Muscle layer of colon (tissue), 2 donors: ENCODE measurements around the gene OR10G3.
"Not testable (repeated sequence)": the region's sequence is repeated elsewhere in the genome, so short reads cannot be mapped to it uniquely, and the experiment has no call there.

Source experiments
- H3K27ac ChIP-seq: one replicate; pipeline ENCODE4 v1.7.0; 2013; ENCODE audit warnings: low read depth, mild to moderate bottlenecking, low read length, moderate library complexity
- H3K27me3 ChIP-seq, 2 donors: one replicate each; pipeline ENCODE4 v1.7.0; 2013; ENCODE audit warnings: low read length in 2 of 2, mild to moderate bottlenecking in 2 of 2; ENCODE audit not compliant: insufficient read depth in 2 of 2, control insufficient read depth in 1 of 2
- H3K36me3 ChIP-seq: one replicate; pipeline ENCODE4 v1.7.0; 2013; ENCODE audit warnings: mild to moderate bottlenecking, low read length; ENCODE audit not compliant: insufficient read depth
- H3K4me1 ChIP-seq: one replicate; pipeline ENCODE4 v1.7.0; 2013; ENCODE audit warnings: mild to moderate bottlenecking, low read length; ENCODE audit not compliant: insufficient read depth
- H3K4me3 ChIP-seq, 2 donors: one replicate each; pipeline ENCODE4 v1.7.0; 2013; ENCODE audit warnings: low read length in 2 of 2, low read depth in 1 of 2, mild to moderate bottlenecking in 1 of 2, moderate library complexity in 1 of 2
- H3K9ac ChIP-seq: one replicate; pipeline ENCODE4 v1.7.0; 2013; ENCODE audit warnings: low read length
- H3K9me3 ChIP-seq: one replicate; pipeline ENCODE4 v1.7.0; 2013; ENCODE audit warnings: mild to moderate bottlenecking, low read length
- donor health status: abdominal sarcoma.
- donor health status: Adenocarcinoma of cecum.

Gene OR10G3

GRCh38 chr14:21556378-21557083 lies 23.3 kb downstream of the OR10G3 start:
- Histone ChIP-seq H3K4me3 (peak overlapping the region in 1 of 2 donors; percentile 40), H3K9ac (no peak overlapping the region), H3K27me3 (no peaks in the 10 kb centered on the region), H3K27ac (peak overlapping the region; percentile 62), H3K36me3 (no peaks in the 10 kb centered on the region), H3K9me3 (no peaks in the 10 kb centered on the region), H3K4me1 (peaks cover 6% of the 10 kb centered on the region)

DNA sequence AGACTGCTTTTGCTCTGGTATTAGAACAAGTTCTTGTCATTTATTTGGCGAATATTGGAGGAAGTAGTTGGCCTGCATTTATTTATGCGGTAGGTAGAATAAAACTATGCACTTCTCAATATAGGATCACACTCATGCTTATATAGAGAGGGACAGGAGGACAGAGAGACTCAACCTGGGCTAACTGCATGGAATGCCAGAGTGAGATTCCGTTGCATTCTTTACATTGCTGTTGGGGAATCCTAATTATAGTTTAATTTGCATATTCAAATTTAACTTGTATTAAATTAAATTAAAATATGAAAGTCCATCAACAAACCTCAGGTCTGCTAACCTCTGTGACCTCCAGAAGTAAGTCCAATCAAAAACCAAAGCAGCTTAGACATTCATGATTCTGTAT lies 26.6 kb downstream of the OR10G3 start:
- Histone ChIP-seq H3K27me3 (no peaks in the 10 kb centered on the region), H3K36me3 (no peaks in the 10 kb centered on the region), H3K27ac (no peak overlapping the region), H3K9me3 (no peaks in the 10 kb centered on the region), H3K4me3 (no peak overlapping the region), H3K9ac (no peak overlapping the region), H3K4me1 (peaks cover 6% of the 10 kb centered on the region)

DNA sequence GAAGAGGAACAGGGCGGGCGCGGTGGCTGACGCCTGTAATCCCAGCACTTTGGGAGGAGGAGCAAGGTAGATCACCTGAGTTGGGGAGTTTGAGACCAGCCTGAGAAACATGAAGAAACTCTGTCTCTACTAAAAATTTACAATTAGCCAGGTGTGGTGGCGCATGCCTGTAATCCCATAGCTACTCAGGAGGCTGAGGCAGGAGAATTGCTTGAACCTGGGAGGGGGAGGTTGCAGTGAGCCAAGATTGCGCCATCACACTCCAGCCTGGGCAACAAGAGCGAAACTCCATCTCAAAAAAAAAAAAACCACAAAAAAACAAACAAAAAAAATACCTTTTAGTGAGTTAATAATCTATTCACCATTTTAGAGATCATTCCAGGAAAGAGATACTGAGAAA lies 35.3 kb downstream of the OR10G3 start:
- H3K4me1 ChIP-seq, H3K27me3 ChIP-seq, H3K27ac ChIP-seq, H3K4me3 ChIP-seq, H3K9me3 ChIP-seq, H3K9ac ChIP-seq, H3K36me3 ChIP-seq: not testable (repeated sequence)

DNA sequence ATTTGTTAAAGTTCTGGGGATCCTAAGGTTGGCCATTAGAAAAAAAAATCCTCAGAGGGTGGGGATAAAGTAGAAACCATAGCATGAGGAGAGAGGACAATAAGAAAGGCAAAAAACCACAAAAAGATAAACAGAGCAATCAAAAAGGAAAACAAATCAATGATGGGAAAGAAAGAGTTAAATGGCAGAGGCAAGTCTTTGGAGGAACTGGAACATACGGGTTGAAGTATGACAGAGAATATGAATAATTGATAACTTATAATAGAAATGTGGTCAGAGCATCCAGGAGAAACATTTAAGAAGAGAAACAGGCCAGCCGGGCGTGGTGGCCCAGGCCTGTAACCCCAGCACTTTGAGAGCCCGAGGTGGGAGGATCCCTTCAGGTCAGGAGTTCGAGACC lies 35.9 kb downstream of the OR10G3 start:
- Histone ChIP-seq H3K4me3 (no peak overlapping the region), H3K36me3 (no peaks in the 10 kb centered on the region), H3K9ac (no peak overlapping the region), H3K27ac (no peak overlapping the region), H3K9me3 (no peaks in the 10 kb centered on the region), H3K4me1 (no peaks in the 10 kb centered on the region), H3K27me3 (no peaks in the 10 kb centered on the region)

GRCh38 chr14:21543521-21543960 lies 36.3 kb downstream of the OR10G3 start:
- Histone ChIP-seq H3K9ac (no peak overlapping the region), H3K4me3 (no peak overlapping the region), H3K27ac (no peak overlapping the region), H3K9me3 (no peaks in the 10 kb centered on the region), H3K4me1 (no peaks in the 10 kb centered on the region), H3K36me3 (no peaks in the 10 kb centered on the region), H3K27me3 (no peaks in the 10 kb centered on the region)

GRCh38 chr14:21541413-21542074 lies 38.3 kb downstream of the OR10G3 start:
- Histone ChIP-seq H3K4me3 (no peak overlapping the region), H3K36me3 (no peaks in the 10 kb centered on the region), H3K27me3 (peaks cover 3 to 9% of the 10 kb centered on the region in 2 donors), H3K9ac (no peak overlapping the region), H3K27ac (no peak overlapping the region), H3K9me3 (no peaks in the 10 kb centered on the region), H3K4me1 (peaks cover 7% of the 10 kb centered on the region)

DNA sequence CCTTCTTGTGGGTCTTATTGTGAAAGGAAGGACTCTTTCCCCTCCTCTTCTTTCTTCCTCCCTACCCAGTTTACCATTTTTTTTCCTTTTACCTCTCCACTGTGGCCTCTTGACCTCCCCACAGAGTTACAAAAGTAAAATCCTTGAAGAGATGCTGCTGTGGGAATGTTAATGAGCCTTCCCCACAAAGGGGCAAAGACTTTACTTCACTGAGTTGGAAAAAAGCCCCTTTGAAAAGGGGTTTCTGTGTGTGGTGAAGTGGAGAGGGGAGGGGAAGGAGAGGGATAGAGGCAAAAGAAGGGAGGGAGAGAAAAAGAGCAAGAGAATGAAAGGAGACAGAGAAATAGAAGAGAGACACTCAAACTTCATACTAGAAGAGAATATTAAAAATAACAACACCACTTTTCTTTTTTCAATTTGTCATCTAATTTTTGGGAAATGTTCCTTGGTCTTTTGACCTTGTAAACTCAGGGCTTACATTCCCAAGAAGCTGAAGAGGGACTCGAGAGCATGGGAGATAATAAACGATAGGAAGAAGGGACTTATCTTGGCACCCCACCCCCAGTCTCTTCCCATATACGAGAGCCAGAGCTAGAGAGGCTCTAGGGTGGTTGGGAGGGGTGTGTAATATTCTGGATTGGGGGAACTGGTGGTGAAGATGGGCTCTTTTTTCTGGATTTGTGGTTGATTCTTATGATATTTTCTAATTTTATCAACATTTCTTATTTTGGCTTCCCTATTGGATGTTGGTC lies 40.5 kb downstream of the OR10G3 start:
- Histone ChIP-seq H3K9ac (no peak overlapping the region), H3K27ac (no peak overlapping the region), H3K4me1 (peaks cover 13% of the 10 kb centered on the region), H3K4me3 (no peak overlapping the region), H3K36me3 (no peaks in the 10 kb centered on the region), H3K9me3 (no peaks in the 10 kb centered on the region), H3K27me3 (peaks cover 12 to 16% of the 10 kb centered on the region in 2 donors)

DNA sequence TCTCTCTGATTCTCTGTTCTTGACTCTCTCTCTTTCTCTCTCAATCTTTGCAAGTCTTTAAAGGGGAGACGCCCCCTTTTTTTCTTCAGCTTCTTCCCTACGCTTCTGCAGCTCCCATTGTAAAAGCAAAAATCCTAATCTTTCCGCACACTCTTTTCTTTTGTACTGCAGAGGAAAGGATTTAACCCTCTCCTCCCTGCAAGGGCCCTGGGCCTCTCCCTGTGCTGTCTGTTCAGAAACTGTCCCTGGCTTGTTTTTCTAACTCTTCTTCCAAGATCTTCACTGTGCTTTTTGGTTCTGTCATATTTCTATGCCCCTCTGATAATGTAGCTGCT lies 42.8 kb downstream of the OR10G3 start:
- Histone ChIP-seq H3K27ac (no peak overlapping the region), H3K27me3 (peaks cover 12 to 16% of the 10 kb centered on the region in 2 donors)

DNA sequence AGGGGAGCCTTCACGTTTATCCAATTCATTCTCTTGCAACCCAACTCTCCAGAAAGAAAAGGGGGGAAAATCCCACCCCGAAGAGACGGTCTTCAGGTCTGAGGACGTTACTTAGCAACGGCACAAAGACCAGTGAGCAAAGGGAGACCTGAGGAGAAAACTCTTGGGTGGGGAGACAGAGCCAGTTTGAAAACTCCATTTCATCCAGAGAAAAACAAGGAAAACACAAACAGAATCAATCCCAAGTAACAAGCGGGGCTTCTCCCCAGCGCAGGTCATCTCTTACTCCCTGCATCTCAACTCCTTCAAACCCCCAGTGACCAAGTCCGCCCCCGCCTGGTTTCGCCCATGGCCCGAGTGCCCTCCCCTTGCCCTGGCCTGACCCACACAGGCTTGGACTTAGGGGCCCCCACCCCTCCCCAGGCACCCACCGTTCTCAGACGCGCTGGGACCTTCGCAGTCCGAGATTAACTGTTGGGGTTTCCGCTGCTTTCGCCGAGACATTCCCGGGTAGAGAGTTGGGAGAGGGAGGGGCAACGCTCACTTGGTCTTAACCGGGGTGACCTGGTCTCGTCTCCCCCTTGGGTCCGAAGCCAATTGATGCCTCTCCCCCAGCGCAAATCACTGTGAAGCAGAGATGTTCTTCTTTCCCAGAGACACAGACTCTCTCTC lies 43.3 kb downstream of the OR10G3 start:
- Histone ChIP-seq H3K27ac (no peak overlapping the region), H3K4me1 (peaks cover 13% of the 10 kb centered on the region), H3K27me3 (peaks cover 12 to 16% of the 10 kb centered on the region in 2 donors), H3K9me3 (no peaks in the 10 kb centered on the region), H3K9ac (no peak overlapping the region), H3K36me3 (no peaks in the 10 kb centered on the region), H3K4me3 (peak overlapping the region; percentile 36 to 55)

More for the DNA sequence above, 42.8 kb downstream of the OR10G3 start:
- Histone ChIP-seq H3K4me3 (peak overlapping the region; percentile 36 to 55), H3K9me3 (no peaks in the 10 kb centered on the region), H3K9ac (no peak overlapping the region), H3K4me1 (peaks cover 13% of the 10 kb centered on the region), H3K36me3 (no peaks in the 10 kb centered on the region)

DNA sequence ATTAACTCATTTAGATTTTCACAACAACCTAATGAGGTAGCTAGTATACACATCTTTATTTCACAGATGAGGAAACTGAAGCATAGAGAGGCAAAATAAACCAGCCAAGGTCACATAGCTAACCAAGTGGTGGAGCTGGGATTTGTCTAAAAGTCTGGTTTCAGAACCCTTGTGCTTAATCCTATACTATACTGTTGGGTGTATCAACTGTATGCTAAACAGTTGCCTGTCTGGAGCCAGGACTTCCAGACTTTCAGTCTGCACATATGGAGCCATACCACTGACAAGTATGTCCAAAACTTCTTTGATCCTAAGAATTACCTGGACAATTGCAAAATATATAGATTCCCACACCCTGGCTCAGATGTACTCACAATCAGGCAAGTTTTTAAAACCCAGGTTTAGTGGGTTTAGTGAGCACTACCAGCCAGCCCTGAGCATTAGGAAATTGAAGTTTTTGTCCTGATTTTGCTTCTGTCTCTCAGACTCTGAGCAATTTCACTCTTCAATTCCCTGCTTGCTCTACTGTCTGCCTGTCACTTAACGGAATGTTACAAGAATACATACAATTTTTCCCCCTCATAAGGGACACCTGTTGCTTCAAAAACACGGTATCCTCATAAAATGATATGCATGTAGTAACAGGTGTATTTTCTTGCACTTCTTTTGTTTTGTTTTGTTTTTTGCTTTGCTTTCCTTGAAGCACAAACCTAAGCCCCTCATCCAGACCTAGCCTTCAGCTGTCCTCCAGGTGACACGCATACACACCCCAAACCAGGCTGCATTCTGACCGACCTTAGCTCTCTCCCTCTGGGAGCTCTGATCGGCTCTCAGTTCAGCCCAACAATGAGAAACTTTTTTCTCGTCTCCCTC lies 44.1 kb downstream of the OR10G3 start:
- peak overlapping the region in 1 of 2 donors; percentile 55 for H3K4me3 ChIP-seq
- H3K27me3 ChIP-seq = peaks cover 12 to 16% of the 10 kb centered on the region in 2 donors
- H3K36me3 ChIP-seq = no peaks in the 10 kb centered on the region
- H3K9me3 ChIP-seq = no peaks in the 10 kb centered on the region
- H3K9ac ChIP-seq = no peak overlapping the region
- H3K4me1 ChIP-seq = peaks cover 13% of the 10 kb centered on the region
- H3K27ac ChIP-seq = no peak overlapping the region
